ENCODE measurements around the gene TMEM139. TPM values are rescaled to one million over a fixed set of nuclear protein-coding genes. Genes with fewer than 3 reads are reported as not detected.
A peak's percentile ranks its signal among the peaks of the same experiment; 100 is the strongest.

TMEM139 gene
- total and polyA plus RNA-seq, 7 experiments from 2014 or later, result 0.32 to 0.62 (median 0.48) TPM; not detected in 1

DNA sequence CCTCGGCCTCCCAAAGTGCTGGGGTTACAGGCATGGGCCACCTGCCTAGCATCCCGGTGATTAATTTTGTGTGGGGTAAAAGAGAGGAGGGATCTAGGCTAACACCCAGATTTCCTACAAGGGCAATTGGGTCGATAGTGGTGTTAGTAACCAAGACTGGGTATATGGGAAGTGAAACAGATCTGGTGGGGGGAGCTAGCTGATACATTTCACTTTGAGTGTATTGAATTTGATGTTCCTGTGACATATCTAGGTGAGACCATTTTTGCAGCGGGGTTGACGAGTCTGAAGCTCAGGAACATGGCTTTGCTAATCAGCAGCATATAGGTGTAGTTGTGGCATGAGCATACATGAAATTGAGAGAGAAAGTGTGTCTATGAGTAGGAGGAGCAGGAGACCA is 43.1 kb downstream of the TMEM139 start:
- Histone ChIP-seq H3K9me3 (ENCODE audit: control insufficient read depth in 2 of 3, low read length in 3 of 3) (no peaks in the 10 kb centered on the region), H3K27me3 (ENCODE audit: control insufficient read depth in 2 of 2, insufficient read depth in 2 of 2, low read length in 2 of 2) (no peaks in the 10 kb centered on the region), H3K36me3 (ENCODE audit: control insufficient read depth in 2 of 3, insufficient read depth in 3 of 3, low read length in 3 of 3) (no peaks in the 10 kb centered on the region), H3K27ac (ENCODE audit: low read depth, low read length) (no peak overlapping the region), H3K4me3 (ENCODE audit: low read length) (no peak overlapping the region), H3K4me1 (ENCODE audit: control insufficient read depth in 2 of 2, insufficient read depth in 2 of 2, low read length in 2 of 2) (peaks cover 0 to 9% of the 10 kb centered on the region in 2 donors)
- H3K4me3 Mint-ChIP-seq, result no peak overlapping the region
- H3K27ac Mint-ChIP-seq, result no peak overlapping the region
- peaks cover 0 to 2% (median 0%) of the 10 kb centered on the region in 11 donors for H3K9me3 Mint-ChIP-seq
- no peak for DNase-seq
- ChIA-PET POLR2A (interaction anchor here (1.0 kb wide), 1 partner anchor 89 kb away, joined by 6 read pairs; no protein-coding TSS in a partner anchor), CTCF (interaction anchor here (1.1 kb wide), 2 partner anchors 15 to 48 kb away, joined by 3 to 4 read pairs; no protein-coding TSS in a partner anchor)
- peaks cover 0 to 11% (median 0%) of the 10 kb centered on the region in 5 donors for H3K27me3 Mint-ChIP-seq
- no peaks in the 10 kb centered on the region for H3K36me3 Mint-ChIP-seq
- no peak for ATAC-seq
- H3K4me1 Mint-ChIP-seq, result peaks cover 0 to 18% (median 9%) of the 10 kb centered on the region in 7 donors
- intact Hi-C loops (cut with micrococcal nuclease), result no loop called here

DNA sequence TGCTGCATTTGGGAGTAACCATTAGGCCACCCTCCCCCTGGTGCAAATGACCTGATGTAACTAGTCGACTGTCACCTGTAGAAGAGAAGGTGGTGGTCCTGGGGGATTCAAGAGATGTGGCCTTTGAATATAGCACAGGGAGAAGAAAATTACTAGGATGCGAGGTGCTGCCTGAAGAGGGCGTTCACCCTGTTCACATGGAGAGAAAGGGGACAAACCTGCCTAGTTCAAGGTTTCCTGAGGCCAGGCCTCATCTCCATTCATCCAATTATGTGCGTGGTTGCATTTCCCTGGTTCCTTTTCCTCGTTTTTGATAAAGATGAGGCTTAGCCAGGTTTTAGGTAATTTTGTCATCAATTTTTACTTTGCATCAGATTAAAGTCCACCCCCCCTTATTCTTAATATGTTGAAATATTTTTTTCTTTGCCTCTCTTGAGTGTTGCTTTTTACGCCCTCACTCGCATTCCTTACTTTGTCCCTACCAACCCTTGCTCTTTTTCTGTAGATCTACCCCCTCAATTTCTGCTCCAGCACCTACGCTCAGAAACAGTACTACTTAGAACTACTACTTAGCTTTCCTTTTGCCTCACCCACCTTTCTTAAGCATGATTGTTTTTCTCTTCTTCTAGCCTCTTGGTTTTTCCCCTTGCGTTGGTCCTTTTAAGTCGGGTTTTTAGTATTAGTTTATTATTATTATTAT is 44.9 kb downstream of the TMEM139 start:
- Histone ChIP-seq H3K4me3 (ENCODE audit: low read length) (no peak overlapping the region), H3K4me1 (ENCODE audit: control insufficient read depth in 2 of 2, insufficient read depth in 2 of 2, low read length in 2 of 2) (peaks cover 0 to 9% of the 10 kb centered on the region in 2 donors), H3K36me3 (ENCODE audit: control insufficient read depth in 2 of 3, insufficient read depth in 3 of 3, low read length in 3 of 3) (no peaks in the 10 kb centered on the region), H3K27me3 (ENCODE audit: control insufficient read depth in 2 of 2, insufficient read depth in 2 of 2, low read length in 2 of 2) (no peaks in the 10 kb centered on the region), H3K27ac (ENCODE audit: low read depth, low read length) (no peak overlapping the region), H3K9me3 (ENCODE audit: control insufficient read depth in 2 of 3, low read length in 3 of 3) (no peaks in the 10 kb centered on the region)
- H3K9me3 Mint-ChIP-seq, result peaks cover 0 to 2% (median 0%) of the 10 kb centered on the region in 11 donors
- DNase-seq (no peak), ATAC-seq (no peak)
- no peak overlapping the region for H3K4me3 Mint-ChIP-seq
- ChIA-PET POLR2A (no interaction called here), CTCF (no interaction called here)
- H3K4me1 Mint-ChIP-seq, result peaks cover 0 to 12% (median 9%) of the 10 kb centered on the region in 7 donors
- no peak overlapping the region for H3K27ac Mint-ChIP-seq
- peaks cover 0 to 17% (median 0%) of the 10 kb centered on the region in 5 donors for H3K27me3 Mint-ChIP-seq
- intact Hi-C loops (cut with micrococcal nuclease), result no loop called here
- no peaks in the 10 kb centered on the region for H3K36me3 Mint-ChIP-seq

DNA sequence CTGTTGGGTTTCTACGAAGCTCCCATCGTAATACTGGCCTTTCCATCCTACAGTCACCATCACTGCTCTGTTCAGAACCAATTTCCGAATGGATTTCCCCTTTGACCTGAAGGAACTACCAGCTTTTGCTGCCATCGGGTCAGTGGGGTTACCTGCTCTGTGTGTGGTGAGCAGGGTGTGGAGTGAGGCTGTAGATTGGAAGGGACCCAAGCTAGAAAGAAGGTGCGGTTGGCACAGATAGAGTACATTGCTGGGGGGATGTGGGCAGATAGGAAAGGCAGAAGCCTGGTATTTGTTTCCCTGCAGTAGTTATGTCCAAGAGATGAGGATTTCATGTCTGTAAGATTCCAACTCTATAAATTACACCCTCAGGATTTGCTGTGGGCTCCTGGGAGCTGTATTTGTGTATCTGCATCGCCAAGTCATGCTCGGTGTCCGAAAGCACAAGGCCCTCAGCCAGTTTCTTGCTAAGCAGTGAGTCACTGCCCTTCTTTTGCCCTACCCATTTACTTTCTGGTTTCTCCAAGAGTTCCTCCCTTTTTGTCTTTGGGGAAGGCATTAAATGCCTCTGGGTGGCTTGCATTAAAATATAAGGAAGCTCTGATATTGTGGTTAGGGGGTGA is 46.5 kb downstream of the TMEM139 start:
- Mint-ChIP-seq H3K9me3 (peaks cover 0 to 2% (median 0%) of the 10 kb centered on the region in 11 donors), H3K27me3 (peaks cover 0 to 30% (median 0%) of the 10 kb centered on the region in 5 donors), H3K27ac (no peak overlapping the region), H3K36me3 (no peaks in the 10 kb centered on the region), H3K4me3 (no peak overlapping the region), H3K4me1 (peaks cover 0 to 4% (median 0%) of the 10 kb centered on the region in 7 donors)
- ATAC-seq (peak; percentile 37), DNase-seq (no peak)
- Histone ChIP-seq H3K4me3 (ENCODE audit: low read length) (no peak overlapping the region), H3K4me1 (ENCODE audit: control insufficient read depth in 2 of 2, insufficient read depth in 2 of 2, low read length in 2 of 2) (no peaks in the 10 kb centered on the region), H3K27ac (ENCODE audit: low read depth, low read length) (no peak overlapping the region), H3K27me3 (ENCODE audit: control insufficient read depth in 2 of 2, insufficient read depth in 2 of 2, low read length in 2 of 2) (no peaks in the 10 kb centered on the region), H3K36me3 (ENCODE audit: control insufficient read depth in 2 of 3, insufficient read depth in 3 of 3, low read length in 3 of 3) (no peaks in the 10 kb centered on the region), H3K9me3 (ENCODE audit: control insufficient read depth in 2 of 3, low read length in 3 of 3) (no peaks in the 10 kb centered on the region)
- intact Hi-C loops (cut with micrococcal nuclease), result no loop called here
- POLR2A ChIA-PET, result no interaction called here
- CTCF ChIA-PET, result interaction anchor here (0.5 kb wide), 1 partner anchor 107 kb away, joined by 3 read pairs; no protein-coding TSS in a partner anchor

GRCh38 chr7:143334244-143334643 is 49.5 kb downstream of the TMEM139 start:
- DNase-seq, result no peak
- no peak overlapping the region for H3K27ac Mint-ChIP-seq
- peaks cover 0 to 54% (median 3%) of the 10 kb centered on the region in 5 donors for H3K27me3 Mint-ChIP-seq
- no peak overlapping the region for H3K4me3 Mint-ChIP-seq
- H3K4me3 ChIP-seq (ENCODE audit: low read length), result no peak overlapping the region
- H3K36me3 ChIP-seq (ENCODE audit: control insufficient read depth in 2 of 3, insufficient read depth in 3 of 3, low read length in 3 of 3), result no peaks in the 10 kb centered on the region
- no peak for ATAC-seq
- no peaks in the 10 kb centered on the region for H3K36me3 Mint-ChIP-seq
- peaks cover 0 to 2% (median 0%) of the 10 kb centered on the region in 7 donors for H3K4me1 Mint-ChIP-seq
- no peak overlapping the region for H3K27ac ChIP-seq (ENCODE audit: low read depth, low read length)
- CTCF ChIA-PET, result interaction anchor here (0.6 to 2.8 kb wide), 6 partner anchors 11 to 928 kb away, joined by 3 to 10 read pairs (median 4); no protein-coding TSS in a partner anchor
- H3K9me3 Mint-ChIP-seq, result no peaks in the 10 kb centered on the region
- H3K27me3 ChIP-seq (ENCODE audit: control insufficient read depth in 2 of 2, insufficient read depth in 2 of 2, low read length in 2 of 2), result no peaks in the 10 kb centered on the region
- H3K9me3 ChIP-seq (ENCODE audit: control insufficient read depth in 2 of 3, low read length in 3 of 3), result no peaks in the 10 kb centered on the region
- POLR2A ChIA-PET, result interaction anchor here (0.7 to 1.3 kb wide), 3 partner anchors 16 to 681 kb away, joined by 3 read pairs; no protein-coding TSS in a partner anchor
- H3K4me1 ChIP-seq (ENCODE audit: control insufficient read depth in 2 of 2, insufficient read depth in 2 of 2, low read length in 2 of 2), result no peaks in the 10 kb centered on the region
- intact Hi-C loops (cut with micrococcal nuclease), result no loop called here

DNA sequence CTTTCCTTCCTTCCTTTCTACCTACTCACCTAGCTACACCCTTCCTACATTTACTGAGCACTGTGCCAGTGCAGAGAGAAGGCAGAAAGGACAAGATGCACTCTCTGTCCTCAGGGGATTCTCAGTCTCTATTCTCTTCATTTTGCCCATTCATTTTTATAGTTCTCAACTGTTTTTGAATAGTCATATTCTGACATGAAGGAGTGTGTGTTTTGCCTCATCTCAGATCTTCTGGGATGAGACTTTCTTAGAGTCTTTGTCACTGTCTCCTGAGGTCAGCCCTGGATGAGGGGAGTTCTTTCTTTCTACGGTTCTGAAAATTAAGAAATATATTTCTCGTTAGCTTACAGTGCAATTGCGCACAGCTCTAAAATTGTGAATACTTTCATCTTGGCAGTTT is 52.5 kb downstream of the TMEM139 start:
- H3K9me3 Mint-ChIP-seq, result no peaks in the 10 kb centered on the region
- peaks cover 3 to 67% (median 6%) of the 10 kb centered on the region in 5 donors for H3K27me3 Mint-ChIP-seq
- DNase-seq, result no peak
- intact Hi-C loops (cut with micrococcal nuclease), result no loop called here
- no peak overlapping the region for H3K4me3 Mint-ChIP-seq
- H3K4me1 Mint-ChIP-seq, result peaks cover 0 to 2% (median 0%) of the 10 kb centered on the region in 7 donors
- H3K9me3 ChIP-seq (ENCODE audit: control insufficient read depth in 2 of 3, low read length in 3 of 3), result no peaks in the 10 kb centered on the region
- H3K27me3 ChIP-seq (ENCODE audit: control insufficient read depth in 2 of 2, insufficient read depth in 2 of 2, low read length in 2 of 2), result no peaks in the 10 kb centered on the region
- ChIA-PET POLR2A (interaction anchor here (1.5 kb wide), 1 partner anchor 13 kb away, joined by 3 read pairs; no protein-coding TSS in a partner anchor), CTCF (interaction anchor here (0.9 to 2.8 kb wide), 3 partner anchors 8 to 97 kb away, joined by 3 to 10 read pairs (median 4); no protein-coding TSS in a partner anchor)
- H3K36me3 Mint-ChIP-seq, result no peaks in the 10 kb centered on the region
- H3K27ac Mint-ChIP-seq, result no peak overlapping the region
- H3K4me3 ChIP-seq (ENCODE audit: low read length), result no peak overlapping the region
- H3K36me3 ChIP-seq (ENCODE audit: control insufficient read depth in 2 of 3, insufficient read depth in 3 of 3, low read length in 3 of 3), result no peaks in the 10 kb centered on the region
- H3K27ac ChIP-seq (ENCODE audit: low read depth, low read length), result no peak overlapping the region
- ATAC-seq, result no peak
- H3K4me1 ChIP-seq (ENCODE audit: control insufficient read depth in 2 of 2, insufficient read depth in 2 of 2, low read length in 2 of 2), result no peaks in the 10 kb centered on the region
